HCT116 (cell line): ENCODE measurements around the gene PKN2. TPM values are rescaled to one million over a fixed set of nuclear protein-coding genes. Genes with fewer than 3 reads are reported as not detected.

Experiments used
- ATAC-seq: fragments of 200-7000 bp; cut with Tn5 transposase; 2 replicates; pipeline ENCODE4 v1.9.1; 2020; ENCODE audit warnings: mild to moderate bottlenecking, moderate library complexity
- BruUV-seq: library from RNA; stranded (reverse); fragments of 400-500 nt; replicated peaks from 2 replicates; lab custom pipeline; 2021; lab: Mats Ljungman, UMichigan
- CTCF ChIA-PET: fragments of 300-600 bp; sonication (Branson Sonifier 250); formaldehyde crosslinking; loops from one replicate; lab custom pipeline; 2021; ENCODE audit warnings: antibody characterized with exemption; lab: Charles Lee
- POLR2A ChIA-PET: fragments of 300-600, 350-600 bp; sonication (Branson Sonifier 250); formaldehyde crosslinking; loops from one replicate; lab custom pipeline; 2021; ENCODE audit warnings: antibody characterized with exemption; lab: Charles Lee
- RAD21 ChIA-PET, 2 experiments: fragments of 300-600 bp; sonication (Branson Sonifier 250); formaldehyde crosslinking; loops; one replicate each; lab custom pipeline; 2023; ENCODE audit warnings: low total read pairs in 2 of 2; ENCODE audit not compliant: uncharacterized antibody in 2 of 2, unreplicated experiment in 2 of 2, low non-redundant PET in 1 of 2; lab: Charles Lee
- DNase-seq: peaks from one replicate; pipeline ENCODE4 v3.0.0-alpha.2; 2010; ENCODE audit warnings: low read depth, low spot score
- H2AFZ ChIP-seq: fragments of 200-600 bp; shearing (Covaris generic), sonication (generic); 2 replicates; pipeline ENCODE4 v1.6.1; 2017; ENCODE audit warnings: low read depth, mixed run types, mixed read lengths, antibody characterized with exemption, low read length; ENCODE audit not compliant: poor library complexity, severe bottlenecking
- H3K27ac ChIP-seq: 2 replicates; pipeline ENCODE4 v1.5.1; 2012; ENCODE audit warnings: low read depth, low read length
- H3K27me3 ChIP-seq: fragments of 200-600 bp; sonication (generic); 2 replicates; pipeline ENCODE4 v1.6.1; 2016; ENCODE audit warnings: mixed run types, low read length, mixed read lengths; ENCODE audit not compliant: insufficient read depth
- H3K36me3 ChIP-seq, 2 experiments: fragments of 200-500 bp in 1 of 2; fragments of 200-600 bp in 1 of 2; sonication (Bioruptor generic) in 1 of 2; sonication (generic) in 1 of 2; 2 replicates each; pipeline versions ENCODE4 v1.5.1 to v1.6.1; 2014 to 2016; ENCODE audit warnings: low read length in 2 of 2, inconsistent platforms in 1 of 2, mixed read lengths in 1 of 2, mixed run types in 1 of 2; ENCODE audit not compliant: insufficient read depth in 2 of 2, control insufficient read depth in 1 of 2
- H3K4me1 ChIP-seq, 2 experiments: fragments of 200-600 bp in 1 of 2; sonication (generic) in 1 of 2; 2 replicates each; pipeline versions ENCODE4 v1.5.1 to v1.6.1; 2012 to 2017; ENCODE audit warnings: low read length in 2 of 2, inconsistent platforms in 1 of 2, mild to moderate bottlenecking in 1 of 2, mixed read lengths in 1 of 2, mixed run types in 1 of 2, moderate library complexity in 1 of 2; ENCODE audit not compliant: insufficient read depth in 2 of 2, control insufficient read depth in 1 of 2
- H3K4me2 ChIP-seq: fragments of 200-600 bp; sonication (generic); 2 replicates; pipeline ENCODE4 v1.6.1; 2017; ENCODE audit warnings: mixed run types, low read length, mixed read lengths
- H3K4me3 ChIP-seq, 2 experiments: fragments of 200-600 bp in 1 of 2; sonication (generic) in 1 of 2; replicated peaks in 1 of 2; 2 replicates each; pipeline ENCODE4 v1.5.1; 2011 to 2016; ENCODE audit warnings: low read length in 2 of 2, control low read depth in 1 of 2, low read depth in 1 of 2, mild to moderate bottlenecking in 1 of 2, mixed read lengths in 1 of 2, mixed run types in 1 of 2
- H3K79me2 ChIP-seq: fragments of 200-600 bp; sonication (generic); 2 replicates; pipeline ENCODE4 v1.6.1; 2017; ENCODE audit warnings: mild to moderate bottlenecking, mixed run types, low read length, moderate library complexity, mixed read lengths; ENCODE audit not compliant: insufficient read depth
- H3K9ac ChIP-seq: fragments of 200-600 bp; sonication (generic); 2 replicates; pipeline ENCODE4 v1.6.1; 2016; ENCODE audit warnings: low read length, mixed read lengths
- H3K9me2 ChIP-seq: fragments of 200-600 bp; sonication (generic), shearing (Covaris generic); 2 replicates; pipeline ENCODE4 v1.6.1; 2017; ENCODE audit warnings: mixed run types, mild to moderate bottlenecking, moderate library complexity; ENCODE audit not compliant: insufficient read depth
- H3K9me3 ChIP-seq, 2 experiments: fragments of 200-500 bp in 1 of 2; fragments of 200-600 bp in 1 of 2; sonication (Bioruptor generic) in 1 of 2; sonication (generic) in 1 of 2; 2 replicates each; pipeline ENCODE4 v1.6.1; 2014 to 2017; ENCODE audit warnings: low read length in 2 of 2, mixed read lengths in 2 of 2, inconsistent platforms in 1 of 2, low read depth in 1 of 2, mild to moderate bottlenecking in 1 of 2, mixed run types in 1 of 2, moderate library complexity in 1 of 2; ENCODE audit not compliant: control insufficient read depth in 1 of 2, insufficient read depth in 1 of 2
- H4K20me1 ChIP-seq: fragments of 200-600 bp; sonication (generic), shearing (Covaris generic); 2 replicates; pipeline ENCODE4 v1.6.1; 2017; ENCODE audit warnings: mixed run types, mild to moderate bottlenecking, moderate library complexity; ENCODE audit not compliant: insufficient read depth
- CBX3 ChIP-seq: IDR thresholded peaks from 2 replicates; pipeline ENCODE4 v1.6.1; 2012; ENCODE audit warnings: low read depth
- CEBPB ChIP-seq: IDR thresholded peaks from 2 replicates; pipeline ENCODE4 v1.6.1; 2012; ENCODE audit warnings: low read depth
- CTCF ChIP-seq, 3 experiments: fragments of 200-600 bp in 1 of 3; sonication (generic) in 1 of 3; IDR thresholded peaks in 2 of 3; conservative IDR thresholded peaks in 1 of 3; 2 replicates each; pipeline ENCODE4 v1.5.1; 2012 to 2017; ENCODE audit warnings: low read depth in 2 of 3, low read length in 2 of 3, antibody characterized with exemption in 1 of 3, borderline replicate concordance in 1 of 3, control low read depth in 1 of 3, mild to moderate bottlenecking in 1 of 3, mixed read lengths in 1 of 3, mixed run types in 1 of 3, moderate library complexity in 1 of 3; ENCODE audit not compliant: insufficient read depth in 1 of 3
- EGR1 ChIP-seq: IDR thresholded peaks from 2 replicates; pipeline ENCODE4 v1.6.1; 2012; ENCODE audit warnings: low read depth
- EZH2 ChIP-seq: fragments of 200-600 bp; sonication (generic); IDR thresholded peaks from 2 replicates; pipeline ENCODE4 v1.6.1; 2017; ENCODE audit warnings: antibody characterized with exemption, mixed run types
- FOSL1 ChIP-seq: IDR thresholded peaks from 2 replicates; pipeline ENCODE4 v1.6.1; 2012; ENCODE audit warnings: low read depth
- JUND ChIP-seq: IDR thresholded peaks from 2 replicates; pipeline ENCODE4 v1.6.1; 2012
- MAX ChIP-seq: IDR thresholded peaks from 2 replicates; pipeline ENCODE4 v1.6.1; 2012
- POLR2A ChIP-seq: IDR thresholded peaks from 2 replicates; pipeline ENCODE4 v1.7.0; 2011; ENCODE audit warnings: borderline replicate concordance; ENCODE audit not compliant: insufficient read depth, insufficient read length; ENCODE audit errors: extremely low read depth
- POLR2AphosphoS5 ChIP-seq: IDR thresholded peaks from 2 replicates; pipeline ENCODE4 v1.6.1; 2011; ENCODE audit warnings: mild to moderate bottlenecking, low read depth, low read length, moderate library complexity
- RAD21 ChIP-seq: IDR thresholded peaks from 2 replicates; pipeline ENCODE4 v1.6.1; 2012; ENCODE audit warnings: low read depth, mild to moderate bottlenecking
- SIN3A ChIP-seq: IDR thresholded peaks from 2 replicates; pipeline ENCODE4 v1.6.1; 2012; ENCODE audit warnings: low read depth
- SP1 ChIP-seq: IDR thresholded peaks from 2 replicates; pipeline ENCODE4 v1.6.1; 2012; ENCODE audit warnings: low read depth
- ZFX ChIP-seq: fragments of 450-650 bp; IDR thresholded peaks from 2 replicates; pipeline ENCODE4 v1.6.1; 2017
- intact Hi-C: fragments of 100-400 bp; cut with micrococcal nuclease; formaldehyde crosslinking; loops from 2 replicates; pipeline ENCODE4 v1.10.0; 2022
- total RNA-seq: library from RNA; stranded (reverse); gene quantifications from one replicate; pipeline ENCODE4 v1.2.1, GENCODE V29; 2021; ENCODE audit not compliant: unreplicated experiment
- TF ChIP-seq, protein P1 (sequence below): IDR thresholded peaks from 2 replicates; pipeline ENCODE4 v1.6.1; 2012; ENCODE audit warnings: low read depth

PKN2 gene
- total RNA-seq, 1 experiment from 2014 or later = 44.3 TPM

DNA sequence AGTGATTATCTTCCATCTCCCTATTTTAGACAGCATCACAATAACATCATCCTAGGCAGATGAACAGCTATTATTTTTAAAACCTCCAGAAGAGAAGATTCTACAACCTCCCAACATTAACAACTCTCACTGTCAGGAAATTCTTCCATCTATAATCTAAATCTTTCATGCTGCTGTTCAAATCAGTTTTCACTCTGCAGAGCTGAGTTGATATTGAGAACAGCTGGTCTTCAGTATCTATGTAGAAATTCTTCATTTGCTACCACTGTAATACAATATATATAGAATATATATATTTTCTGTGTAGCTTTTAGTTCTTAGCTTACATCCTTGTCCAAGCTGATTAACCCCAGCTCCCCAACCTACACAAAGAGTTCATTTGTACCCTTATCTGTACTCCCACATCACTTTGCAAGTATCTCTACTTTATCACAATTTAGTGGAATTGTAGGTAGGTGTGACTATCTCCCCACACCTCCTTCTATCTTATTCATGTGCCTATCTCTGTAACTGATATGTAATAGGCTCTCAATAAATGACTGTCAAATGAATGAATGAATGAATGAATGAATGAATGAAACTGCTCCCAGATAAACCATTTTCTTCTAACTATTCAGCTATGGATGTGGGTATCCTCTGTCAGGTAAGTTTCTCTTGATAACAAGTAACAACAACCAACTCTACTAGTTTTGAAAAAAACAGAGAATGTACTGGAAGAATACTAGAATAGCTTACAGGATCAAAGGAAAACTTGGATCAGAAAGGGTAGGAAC is 37.4 kb upstream of the PKN2 start:
- ChIA-PET CTCF (interaction anchor here (1.5 kb wide), 1 partner anchor 9 kb away, joined by 11 read pairs; no protein-coding TSS in a partner anchor), POLR2A (no interaction called here), RAD21 (no interaction called here)
- Histone ChIP-seq H3K4me2 (no peak overlapping the region), H2AFZ (peak overlapping the region; percentile 58), H3K4me3 (no peak overlapping the region), H3K9me3 (no peaks in the 10 kb centered on the region), H3K79me2 (no peaks in the 10 kb centered on the region), H3K4me1 (no peaks in the 10 kb centered on the region), H3K9ac (no peak overlapping the region), H4K20me1 (no peaks in the 10 kb centered on the region), H3K36me3 (no peaks in the 10 kb centered on the region), H3K9me2 (no peaks in the 10 kb centered on the region), H3K27me3 (no peaks in the 10 kb centered on the region), H3K27ac (no peak overlapping the region)
- DNase-seq = no peak
- TF ChIP-seq POLR2AphosphoS5 (no peak), SP1 (no peak), CBX3 (no peak), EGR1 (no peak), MAX (no peak), RAD21 (no peak), CEBPB (no peak)
- no peak for ATAC-seq
- BruUV-seq = no TSS peak
- intact Hi-C loops = no loop called here

DNA sequence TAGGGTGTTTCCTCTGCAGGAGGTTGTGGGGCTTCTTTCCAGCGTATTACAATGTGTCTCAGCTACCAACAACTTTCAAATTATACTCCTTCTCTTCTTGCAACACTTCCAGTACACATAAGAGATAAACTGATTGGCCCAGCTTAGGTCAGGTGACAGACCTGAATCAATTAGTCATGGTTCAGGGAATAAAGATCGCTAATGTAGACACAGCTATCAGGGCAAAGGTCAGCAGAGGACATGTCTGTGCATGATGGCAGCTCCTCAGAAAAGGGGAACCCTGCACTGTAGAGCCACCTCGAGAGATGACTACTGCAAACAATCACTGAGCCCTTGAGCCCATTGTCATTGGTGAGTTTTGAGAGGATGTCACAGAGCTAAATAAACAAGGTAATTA is 36.8 kb upstream of the PKN2 start:
- Histone ChIP-seq H3K9ac (no peak overlapping the region), H3K9me2 (no peaks in the 10 kb centered on the region), H3K4me1 (no peaks in the 10 kb centered on the region), H3K79me2 (no peaks in the 10 kb centered on the region), H2AFZ (peak overlapping the region; percentile 58), H4K20me1 (no peaks in the 10 kb centered on the region), H3K4me3 (no peak overlapping the region), H3K9me3 (no peaks in the 10 kb centered on the region), H3K27ac (no peak overlapping the region), H3K27me3 (no peaks in the 10 kb centered on the region), H3K4me2 (no peak overlapping the region), H3K36me3 (no peaks in the 10 kb centered on the region)
- POLR2A ChIA-PET = no interaction called here
- no peak for DNase-seq
- CTCF ChIA-PET = interaction anchor here (1.5 kb wide), 1 partner anchor 8 kb away, joined by 11 read pairs; no protein-coding TSS in a partner anchor
- RAD21 ChIA-PET = no interaction called here
- intact Hi-C loops = no loop called here
- peak; percentile 46; the same call in 1 of the 2 replicates for ATAC-seq
- no TSS peak for BruUV-seq
- TF ChIP-seq CBX3 (no peak), CTCF (IDR thresholded peaks at IDR 0.05 in 2 of 3, conservative IDR thresholded peaks at IDR 0.05 in 1 of 3; ENCODE audit: borderline replicate concordance in 1 of 3, insufficient read depth in 1 of 3, low read depth in 2 of 3, low read length in 2 of 3) (no peak), POLR2A (no peak), MAX (no peak), SP1 (no peak), FOSL1 (no peak), EZH2 (no peak), ZFX (no peak), EGR1 (no peak), CEBPB (no peak), POLR2AphosphoS5 (no peak), JUND (no peak), SIN3A (no peak)
- TF ChIP-seq, protein P1, sequence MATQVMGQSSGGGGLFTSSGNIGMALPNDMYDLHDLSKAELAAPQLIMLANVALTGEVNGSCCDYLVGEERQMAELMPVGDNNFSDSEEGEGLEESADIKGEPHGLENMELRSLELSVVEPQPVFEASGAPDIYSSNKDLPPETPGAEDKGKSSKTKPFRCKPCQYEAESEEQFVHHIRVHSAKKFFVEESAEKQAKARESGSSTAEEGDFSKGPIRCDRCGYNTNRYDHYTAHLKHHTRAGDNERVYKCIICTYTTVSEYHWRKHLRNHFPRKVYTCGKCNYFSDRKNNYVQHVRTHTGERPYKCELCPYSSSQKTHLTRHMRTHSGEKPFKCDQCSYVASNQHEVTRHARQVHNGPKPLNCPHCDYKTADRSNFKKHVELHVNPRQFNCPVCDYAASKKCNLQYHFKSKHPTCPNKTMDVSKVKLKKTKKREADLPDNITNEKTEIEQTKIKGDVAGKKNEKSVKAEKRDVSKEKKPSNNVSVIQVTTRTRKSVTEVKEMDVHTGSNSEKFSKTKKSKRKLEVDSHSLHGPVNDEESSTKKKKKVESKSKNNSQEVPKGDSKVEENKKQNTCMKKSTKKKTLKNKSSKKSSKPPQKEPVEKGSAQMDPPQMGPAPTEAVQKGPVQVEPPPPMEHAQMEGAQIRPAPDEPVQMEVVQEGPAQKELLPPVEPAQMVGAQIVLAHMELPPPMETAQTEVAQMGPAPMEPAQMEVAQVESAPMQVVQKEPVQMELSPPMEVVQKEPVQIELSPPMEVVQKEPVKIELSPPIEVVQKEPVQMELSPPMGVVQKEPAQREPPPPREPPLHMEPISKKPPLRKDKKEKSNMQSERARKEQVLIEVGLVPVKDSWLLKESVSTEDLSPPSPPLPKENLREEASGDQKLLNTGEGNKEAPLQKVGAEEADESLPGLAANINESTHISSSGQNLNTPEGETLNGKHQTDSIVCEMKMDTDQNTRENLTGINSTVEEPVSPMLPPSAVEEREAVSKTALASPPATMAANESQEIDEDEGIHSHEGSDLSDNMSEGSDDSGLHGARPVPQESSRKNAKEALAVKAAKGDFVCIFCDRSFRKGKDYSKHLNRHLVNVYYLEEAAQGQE = no peak
